ENCODE measurements around the gene EFCAB8.

EFCAB8 gene, protein sequence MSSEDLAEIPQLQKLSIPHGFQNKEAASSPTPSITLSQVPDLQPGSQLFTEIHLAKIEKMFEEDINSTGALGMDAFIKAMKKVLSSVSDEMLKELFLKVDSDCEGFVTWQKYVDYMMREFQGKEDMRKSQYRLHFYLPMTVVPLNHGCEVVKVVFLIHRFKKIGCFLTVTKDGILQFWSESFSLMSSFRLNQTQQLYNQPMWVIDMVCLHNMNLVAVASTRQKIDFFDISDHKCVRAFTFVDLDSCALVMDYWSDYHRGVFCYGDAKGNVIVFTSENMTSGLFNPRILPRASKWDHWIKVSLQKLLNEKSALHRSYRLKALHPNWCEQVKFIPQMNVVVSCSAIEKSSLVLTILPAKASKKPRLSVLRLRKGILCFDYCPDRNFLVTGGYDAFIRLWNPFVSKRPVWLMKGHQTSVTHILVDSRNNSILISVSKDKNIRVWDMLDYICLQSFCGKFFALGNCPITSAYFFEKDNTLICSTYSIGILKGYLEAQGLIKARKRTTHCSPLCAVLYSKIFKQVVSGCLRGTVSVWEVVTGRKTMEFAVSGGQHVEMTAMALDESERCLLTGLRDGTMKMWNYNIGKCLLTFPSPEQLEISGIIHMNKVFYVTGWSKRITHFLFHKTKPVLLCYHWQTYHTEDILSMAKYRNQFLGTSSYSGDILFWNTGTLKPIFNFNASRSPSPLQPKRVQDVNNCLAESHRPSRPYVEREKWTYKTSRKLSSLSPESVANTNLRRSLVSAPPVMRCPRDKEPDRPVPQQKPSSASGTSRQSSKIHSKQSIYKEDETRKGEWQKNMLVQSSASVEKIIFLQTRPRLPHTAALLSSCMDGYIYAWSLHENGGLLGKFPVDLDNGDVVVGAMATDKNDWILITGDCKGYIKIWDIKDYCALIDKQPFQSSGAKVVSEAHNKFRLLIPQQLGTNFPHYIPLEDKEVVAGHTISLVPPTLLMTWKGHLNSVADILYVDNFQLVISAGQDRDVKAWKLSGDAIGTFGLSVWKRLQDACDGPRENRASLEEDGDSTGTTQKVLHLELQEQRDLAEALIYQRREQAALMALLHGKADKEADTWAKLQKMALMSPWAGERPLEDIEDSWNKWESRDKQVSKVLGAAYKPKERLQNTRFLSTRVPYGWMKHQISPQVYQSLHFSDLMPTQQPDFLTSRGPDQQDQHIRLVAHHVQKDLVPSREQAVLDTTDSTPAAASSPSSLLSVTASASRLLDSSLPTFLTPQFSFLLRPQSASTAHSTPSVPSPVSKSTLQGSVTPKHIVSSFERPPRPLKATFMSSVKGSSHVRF

DNA sequence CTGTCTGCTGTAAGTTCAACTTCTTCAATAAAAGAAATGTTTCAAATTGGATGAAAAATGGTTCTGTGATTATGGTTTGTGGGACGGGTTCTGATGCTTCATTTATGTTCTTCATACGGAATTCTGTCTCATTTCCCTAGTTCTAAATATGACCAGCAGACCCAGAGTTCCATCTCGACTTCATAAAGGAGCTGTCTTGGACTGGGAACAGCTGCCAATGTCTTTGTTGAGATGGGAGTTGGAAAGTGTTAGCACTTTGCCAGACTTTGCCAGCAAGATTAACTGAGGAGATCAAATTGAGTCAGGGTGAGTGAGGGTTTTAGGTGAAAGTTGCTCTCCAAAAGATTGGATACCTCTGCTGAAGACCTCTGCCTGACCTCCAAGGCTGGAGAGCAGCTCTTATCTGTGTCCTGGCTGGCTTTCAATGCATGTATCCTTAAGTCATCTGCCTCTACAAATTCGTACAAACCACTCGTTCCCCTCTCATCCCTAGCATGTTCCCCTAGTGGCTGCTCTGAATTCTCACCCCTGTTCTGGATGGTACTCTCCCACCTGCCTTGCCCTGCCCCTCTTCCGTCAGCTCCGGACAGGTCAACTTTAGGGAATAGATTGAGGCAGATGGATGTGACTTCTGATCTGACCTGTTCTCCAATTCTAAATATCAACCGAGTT lies at the start of gene EFCAB8:
Gene EFCAB8, plus strand, starts transcription at position 223 of the 672 bp plus-strand sequence. CDS start 4,870 bp downstream, outside the sequence.
- DNase-seq (ENCODE audit: low read depth), result no peak

DNA sequence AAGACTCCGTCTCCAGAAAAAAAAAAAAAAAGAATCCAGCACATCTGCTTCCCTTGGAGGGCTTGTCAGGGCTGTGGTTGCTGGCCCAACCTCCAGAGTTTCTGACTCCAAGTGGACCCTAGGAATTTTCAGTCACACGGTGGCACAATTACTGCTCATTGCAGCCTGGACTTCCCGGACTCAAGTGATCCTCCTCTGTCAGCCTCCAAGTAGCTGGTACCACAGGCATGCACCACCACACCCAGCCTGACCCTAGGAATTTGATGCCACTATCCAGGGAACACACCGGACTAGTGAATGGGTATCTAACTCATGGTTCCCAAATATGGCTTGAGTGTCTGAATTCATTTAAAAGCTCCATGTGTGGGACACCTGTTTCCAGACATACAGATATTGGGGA lies 48.8 kb upstream of the EFCAB8 start:
- DNase-seq (ENCODE audit: low read depth), result no peak

DNA sequence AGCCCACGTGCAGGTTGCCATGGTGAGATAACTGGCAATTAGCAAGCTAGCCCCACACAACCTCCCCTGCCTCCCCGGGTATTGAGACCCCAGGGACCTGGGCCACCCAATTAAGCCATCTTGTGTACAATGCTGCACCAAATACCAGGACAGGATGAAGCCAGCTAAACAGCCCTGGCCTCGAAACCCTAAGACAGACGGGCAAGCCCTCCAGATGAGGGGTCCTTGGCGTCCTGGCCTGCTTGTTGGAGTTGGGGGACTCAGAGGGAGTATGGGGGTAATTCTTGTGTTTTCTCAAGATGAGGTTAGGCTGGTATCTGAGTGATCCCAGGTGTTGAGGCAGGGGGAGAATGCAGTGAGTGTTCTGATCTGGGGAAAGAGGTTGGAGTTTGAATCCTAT lies 47.8 kb upstream of the EFCAB8 start:
- DNase-seq (ENCODE audit: low read depth), result no peak

DNA sequence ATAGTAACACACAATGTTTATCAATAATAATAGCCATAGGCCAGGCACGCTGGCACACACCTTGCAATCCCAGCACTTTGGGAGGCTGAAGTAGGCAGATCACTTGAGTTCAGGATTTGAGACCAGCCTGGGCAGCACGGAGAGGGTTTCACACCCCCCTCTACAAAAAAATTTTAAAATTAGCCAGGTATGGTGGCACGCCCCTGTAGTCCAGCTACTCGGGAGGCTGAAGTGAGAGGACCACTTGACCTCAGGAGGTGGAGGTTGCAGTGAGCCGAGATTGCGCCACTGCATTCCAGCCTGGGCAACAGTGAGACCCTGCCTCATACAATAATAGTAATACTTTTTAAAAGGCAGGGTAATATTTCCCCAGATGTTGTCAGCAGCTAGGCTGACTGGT lies 46.8 kb upstream of the EFCAB8 start:
- no peak for DNase-seq (ENCODE audit: low read depth)

DNA sequence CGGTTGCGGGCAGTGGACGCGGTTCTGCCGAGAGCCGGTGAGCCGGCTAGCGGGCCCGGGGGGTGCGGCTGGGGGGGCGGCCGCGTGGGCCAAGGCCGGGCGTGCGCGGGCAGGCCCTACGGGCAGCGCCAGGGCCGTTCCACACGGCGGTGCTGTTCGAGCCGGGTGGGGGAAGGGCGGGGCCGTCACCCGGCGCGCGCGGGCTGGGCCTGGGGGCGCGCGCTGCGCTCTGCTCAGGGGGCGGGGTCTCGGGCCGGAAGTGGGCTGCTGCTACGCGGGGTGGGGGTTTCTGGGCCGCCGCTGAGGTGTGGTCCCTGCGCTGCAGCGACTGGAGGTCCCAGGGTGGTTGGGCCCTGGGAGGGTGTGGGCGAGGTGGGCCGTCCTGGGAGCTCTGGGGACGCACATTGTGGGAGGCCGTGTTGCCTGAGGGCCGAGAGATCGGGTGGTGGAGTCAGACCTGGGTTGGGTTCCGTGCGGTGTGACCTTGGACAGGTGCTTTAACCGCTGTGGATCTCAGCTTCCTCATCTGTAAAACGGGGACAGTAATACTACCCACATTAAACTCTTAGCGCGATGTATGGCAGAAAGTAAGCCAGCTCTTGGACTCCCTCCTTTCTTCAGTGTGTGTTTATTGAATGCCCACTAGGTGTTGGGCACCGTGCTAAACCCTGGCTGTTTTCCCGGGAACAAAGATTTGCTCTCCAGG lies 38.6 kb upstream of the EFCAB8 start:
- DNase-seq (ENCODE audit: low read depth), result no peak

DNA sequence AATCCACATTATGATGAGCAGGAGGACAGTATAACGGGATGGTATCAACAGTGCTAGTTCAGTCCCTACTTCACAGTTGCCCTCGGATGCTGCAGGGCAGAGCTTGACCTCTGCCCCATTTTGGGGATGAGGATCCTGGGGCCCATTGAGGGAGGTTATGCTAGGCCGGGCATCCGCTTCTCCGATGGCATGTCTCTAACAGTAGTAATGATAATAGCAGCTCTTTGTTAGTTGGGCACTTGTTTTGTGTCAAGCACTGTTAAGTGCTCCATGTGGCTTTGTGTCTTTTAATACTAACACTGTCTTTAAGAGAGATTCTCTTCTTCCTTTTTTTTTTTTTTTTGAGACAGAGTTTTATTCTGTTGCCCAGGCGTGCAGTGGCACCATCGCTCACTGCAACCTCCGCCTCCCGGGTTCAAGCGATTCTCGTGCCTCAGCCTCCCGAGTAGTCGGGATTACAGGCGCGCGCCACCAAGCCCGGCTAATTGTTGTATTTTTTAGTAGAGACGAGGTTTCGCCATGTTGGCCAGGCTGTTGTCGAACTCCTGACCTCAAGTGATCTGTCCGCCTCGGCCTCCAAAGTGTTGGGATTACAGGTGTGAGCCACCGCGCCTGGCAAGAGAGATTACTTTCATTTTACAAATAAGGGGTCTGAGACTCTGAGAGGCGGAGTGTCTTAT lies 37.9 kb upstream of the EFCAB8 start:
- DNase-seq (ENCODE audit: low read depth), result no peak

DNA sequence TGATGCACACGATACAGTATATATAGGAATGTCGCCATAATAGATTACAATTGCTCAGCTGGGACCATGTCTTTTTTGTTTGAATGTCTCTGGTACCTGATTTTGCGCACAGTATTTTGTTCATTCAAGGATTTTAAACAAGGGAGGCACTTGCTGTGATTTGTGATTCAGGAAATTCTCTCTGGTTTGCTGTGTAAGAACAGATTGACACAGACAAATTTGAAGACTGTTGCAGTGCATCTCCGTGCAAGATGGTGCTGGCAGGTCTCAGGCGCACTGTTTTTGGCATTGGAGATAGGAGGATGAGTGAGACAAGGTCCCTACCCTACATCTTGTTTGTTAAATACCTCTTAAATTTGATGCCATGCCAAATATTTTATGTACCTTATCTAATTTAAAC lies 36.5 kb upstream of the EFCAB8 start:
- no peak for DNase-seq (ENCODE audit: low read depth)

DNA sequence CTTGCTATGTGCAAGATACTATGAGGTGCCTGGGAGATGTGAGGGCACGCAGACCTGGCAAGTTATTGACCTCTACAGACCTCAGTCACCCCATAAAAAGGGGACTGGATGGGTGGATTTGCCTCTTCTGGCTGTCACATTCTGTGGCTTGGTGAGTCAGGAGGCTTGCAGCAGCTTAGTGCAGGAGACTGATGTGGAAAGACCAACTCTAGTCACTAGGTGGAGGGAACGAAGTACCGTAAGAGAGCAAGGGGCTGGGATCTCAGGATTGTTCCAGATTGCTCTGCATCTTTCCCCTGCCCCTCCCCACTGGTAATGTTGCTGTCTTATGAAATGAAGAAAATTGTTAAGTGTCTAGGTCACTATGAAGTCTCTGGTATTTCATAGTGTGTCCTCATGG lies 35.6 kb upstream of the EFCAB8 start:
- peak; percentile 51 for DNase-seq (ENCODE audit: low read depth)

DNA sequence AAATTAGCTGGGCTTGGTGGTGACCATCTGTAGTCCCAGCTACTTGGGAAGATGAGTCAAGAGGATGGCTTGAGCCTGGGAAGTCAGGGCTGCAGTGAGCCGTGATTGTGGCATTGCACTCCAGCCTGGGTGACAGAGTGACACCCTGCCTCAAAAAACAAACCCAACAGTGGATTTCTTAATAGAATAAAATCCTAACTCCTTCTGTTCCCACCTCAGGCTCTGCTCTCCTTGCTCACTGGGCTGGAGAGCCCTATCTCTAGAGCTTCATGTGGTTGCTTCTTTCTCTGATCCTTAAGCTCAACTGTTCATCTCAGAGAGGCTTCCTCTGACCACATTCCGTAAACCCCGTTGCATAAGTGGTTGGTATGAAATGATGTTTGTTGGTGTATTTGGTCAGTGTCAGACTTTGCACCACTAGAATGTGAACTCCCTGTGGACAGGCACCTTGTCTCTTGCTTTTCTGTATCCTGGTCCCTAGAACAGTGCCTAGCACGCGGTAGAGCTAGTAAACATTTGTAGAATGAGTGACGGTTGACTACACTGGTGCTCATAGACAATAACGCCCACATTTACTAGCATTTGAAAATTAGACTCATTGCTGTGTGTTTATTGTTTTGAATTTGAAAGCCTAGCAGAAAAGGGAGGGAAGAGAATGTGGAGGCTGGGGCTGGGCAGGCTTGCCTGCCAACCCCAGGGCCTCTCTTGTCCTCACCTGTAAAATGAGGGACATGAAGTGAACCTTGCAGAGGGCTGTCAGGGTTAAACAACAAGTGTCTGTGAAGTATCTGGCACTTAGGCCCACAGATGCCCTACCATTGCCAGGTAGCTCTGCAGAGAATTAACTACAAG lies 34.8 kb upstream of the EFCAB8 start:
- DNase-seq (ENCODE audit: low read depth), result no peak

DNA sequence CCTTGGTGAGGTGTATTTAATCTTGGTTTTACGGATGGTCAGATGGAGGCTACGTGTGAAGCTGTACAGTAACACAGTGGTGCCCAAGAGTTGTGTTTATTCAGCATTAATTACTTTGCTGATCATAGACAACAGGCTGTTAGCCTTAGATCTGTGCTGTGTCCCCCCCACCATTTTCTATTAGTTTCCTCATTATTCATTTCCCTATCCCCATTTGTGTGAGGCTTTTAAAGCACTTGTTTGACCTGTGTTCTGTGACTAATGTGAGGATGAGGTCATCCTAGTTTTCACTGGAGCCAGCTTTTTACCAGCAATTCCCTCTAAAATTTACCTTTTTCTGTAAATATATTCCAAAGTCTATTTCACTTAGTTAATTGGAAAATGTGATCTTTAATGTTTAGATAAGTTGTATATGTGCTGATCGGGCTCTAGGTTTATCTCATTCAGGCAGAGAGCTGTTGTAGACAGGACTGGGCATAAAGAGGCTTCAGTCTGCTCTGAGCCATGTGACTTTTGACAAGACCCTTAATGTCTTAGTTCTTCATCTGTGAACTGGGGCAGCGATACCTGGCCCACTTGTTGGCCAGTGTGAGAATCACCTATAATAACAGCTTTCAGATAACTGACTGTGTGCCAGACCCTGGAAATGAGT lies 30.6 kb upstream of the EFCAB8 start:
- no peak for DNase-seq (ENCODE audit: low read depth)

DNA sequence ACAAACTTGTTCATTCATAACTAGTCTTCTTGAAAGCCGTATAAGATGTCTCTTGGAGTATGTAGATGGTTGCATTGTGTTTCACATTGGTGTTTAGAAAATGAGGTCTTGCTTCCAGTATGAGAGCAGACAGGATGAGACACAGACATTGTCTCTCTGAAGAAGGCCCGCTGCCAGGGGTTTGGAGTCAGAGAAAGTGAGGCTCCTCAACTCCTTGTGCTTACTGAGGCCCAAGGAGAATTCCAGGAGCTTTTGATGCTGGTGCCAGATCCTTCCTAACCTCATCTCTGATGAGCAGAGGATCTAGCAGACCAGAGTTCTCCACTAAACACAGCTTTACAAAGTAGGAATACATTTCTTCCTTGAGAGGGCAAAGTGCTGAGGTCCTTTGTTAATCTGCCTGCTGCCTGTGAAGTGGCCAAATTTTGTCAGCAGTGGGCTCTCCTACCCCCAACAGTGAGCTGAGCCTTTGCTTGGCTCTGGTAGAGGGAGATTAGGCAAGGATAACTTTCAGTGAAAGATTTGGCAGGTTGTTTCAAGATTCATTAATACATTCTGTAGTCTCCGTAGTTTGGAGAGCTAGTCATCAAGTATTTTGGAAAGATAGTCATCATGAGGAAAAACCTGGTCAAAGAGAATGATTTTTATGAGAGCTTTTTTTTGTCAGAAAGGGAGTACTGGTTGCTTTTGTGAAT lies 29.3 kb upstream of the EFCAB8 start:
- no peak for DNase-seq (ENCODE audit: low read depth)

DNA sequence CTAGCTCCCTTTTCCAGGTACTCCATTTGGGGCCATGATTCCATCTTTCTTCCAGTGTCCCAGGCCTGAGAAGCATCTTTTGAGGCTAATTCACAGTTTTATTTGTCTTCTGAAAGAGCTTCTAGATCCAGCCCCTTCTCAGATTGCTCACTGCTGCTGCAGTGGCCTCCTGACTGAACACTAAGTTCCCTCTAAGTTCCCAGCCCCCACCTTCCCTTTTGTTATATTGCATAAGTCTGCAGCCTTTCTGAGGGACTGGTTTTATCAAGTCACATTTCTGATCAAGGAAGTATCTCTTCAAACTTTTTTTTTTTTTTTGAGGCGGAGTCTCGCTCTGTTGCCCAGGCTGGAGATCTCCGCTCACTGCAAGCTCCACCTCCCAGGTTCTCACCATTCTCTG lies 28.3 kb upstream of the EFCAB8 start:
- DNase-seq (ENCODE audit: low read depth), result no peak

DNA sequence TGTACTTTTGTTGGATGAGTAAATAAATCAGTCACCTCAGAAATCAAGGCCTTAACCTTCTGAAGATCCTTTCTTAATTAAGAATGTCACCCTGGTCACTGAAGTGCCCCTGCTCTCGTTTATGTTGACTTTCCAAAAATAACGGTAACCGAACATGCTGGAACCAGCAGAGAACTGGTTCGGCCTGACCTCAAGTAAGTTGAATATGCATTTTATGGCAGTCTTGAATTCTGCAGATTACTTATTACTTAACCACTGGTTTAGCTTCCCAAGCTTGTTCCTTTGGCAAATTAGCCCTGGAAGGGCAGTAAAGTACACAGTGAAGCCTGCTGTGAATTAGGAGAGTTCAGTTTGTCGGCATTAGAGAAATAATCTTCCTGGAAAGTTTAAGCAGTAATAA lies 26.7 kb upstream of the EFCAB8 start:
- no peak for DNase-seq (ENCODE audit: low read depth)

DNA sequence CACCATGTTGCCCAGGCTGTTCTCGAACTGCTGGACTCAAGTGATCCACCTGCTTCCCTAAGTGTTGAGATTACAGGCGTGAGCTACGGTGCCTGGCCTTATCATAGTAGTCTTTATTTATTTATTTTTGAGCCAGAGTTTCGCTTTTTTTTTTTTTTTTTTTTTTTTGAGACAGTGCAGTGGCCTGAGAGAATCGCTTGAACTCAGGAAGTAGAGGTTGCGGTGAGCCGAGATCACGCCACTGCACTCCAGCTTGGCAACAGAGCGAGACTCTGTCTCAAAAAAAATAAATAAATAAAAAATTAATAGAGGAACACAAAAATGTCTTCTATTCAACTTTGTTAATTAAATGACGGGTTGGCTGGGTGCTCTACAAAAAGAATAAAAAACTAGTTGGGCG lies 26.1 kb upstream of the EFCAB8 start:
- no peak for DNase-seq (ENCODE audit: low read depth)

DNA sequence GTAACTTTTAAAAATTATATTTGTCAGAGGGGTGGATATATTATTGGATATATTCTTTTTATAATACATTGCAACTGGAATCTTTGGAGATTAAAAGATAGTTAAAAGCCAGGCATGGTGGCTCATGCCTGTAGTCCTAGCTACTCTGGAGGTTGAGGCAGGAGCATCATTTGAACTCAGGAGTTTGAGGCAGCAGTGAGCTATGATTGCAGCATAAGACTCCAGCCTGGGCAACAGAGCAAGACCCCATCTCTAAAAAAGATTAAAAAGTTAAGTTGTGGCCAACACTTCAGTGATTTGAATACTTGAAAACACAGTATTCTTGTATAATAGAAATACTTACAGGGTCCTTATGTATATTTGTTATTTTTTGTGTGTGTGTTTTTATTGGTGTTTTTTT lies 23.8 kb upstream of the EFCAB8 start:
- no peak for DNase-seq (ENCODE audit: low read depth)

DNA sequence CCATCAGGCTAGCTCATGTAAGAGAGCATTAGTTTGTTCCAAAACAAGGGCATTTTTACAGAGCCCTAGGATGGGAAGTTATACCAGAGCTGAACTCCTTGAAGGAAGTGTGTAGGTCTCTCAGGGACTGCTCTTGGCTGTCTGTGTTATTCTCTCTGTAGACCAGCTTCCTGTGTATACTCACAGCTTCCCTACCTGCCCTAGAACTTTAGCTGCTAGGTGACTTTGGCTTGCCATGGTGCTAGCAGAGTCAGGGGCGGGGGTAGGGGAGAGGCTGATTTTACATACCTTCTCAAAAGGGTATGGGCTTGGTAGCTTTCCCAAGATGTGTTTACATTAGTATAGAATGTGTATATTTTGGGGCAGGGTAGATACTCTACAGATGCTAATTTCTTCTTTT lies 21.6 kb upstream of the EFCAB8 start:
- no peak for DNase-seq (ENCODE audit: low read depth)

DNA sequence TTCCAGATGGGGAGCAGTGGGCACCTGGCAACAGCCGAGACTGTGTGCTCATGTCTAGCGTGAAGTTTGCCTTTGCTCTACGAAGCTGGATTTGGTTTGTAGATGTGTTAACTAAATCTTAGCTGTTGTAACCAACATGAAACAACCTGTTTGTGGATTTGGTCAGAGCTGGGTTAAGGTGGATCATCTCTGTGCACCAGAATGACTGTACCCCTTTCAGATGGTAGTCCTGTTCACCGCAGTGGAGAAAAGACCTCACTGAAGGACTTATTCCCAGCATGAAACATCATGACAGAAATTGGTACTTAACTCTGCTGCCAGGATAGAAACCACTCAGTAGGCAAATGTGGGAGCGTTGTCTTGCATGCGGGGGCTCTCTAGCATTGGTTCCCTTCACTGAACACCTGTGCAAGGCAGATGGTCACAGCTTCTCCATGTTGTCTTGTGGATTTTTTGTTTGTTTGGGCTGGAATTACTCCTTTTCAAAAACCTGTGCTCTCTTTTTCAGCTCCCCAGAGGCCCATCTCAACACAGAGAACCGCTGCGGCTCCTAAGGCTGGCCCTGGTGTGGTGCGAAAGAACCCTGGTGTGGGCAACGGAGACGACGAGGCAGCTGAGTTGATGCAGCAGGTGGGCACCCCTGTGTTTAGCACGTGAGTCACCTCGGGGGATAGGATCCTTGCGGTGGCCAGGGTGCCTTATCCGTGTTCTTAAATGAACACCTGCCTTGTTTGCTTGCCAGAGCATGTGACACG lies 19.3 kb upstream of the EFCAB8 start:
- DNase-seq (ENCODE audit: low read depth), result no peak

DNA sequence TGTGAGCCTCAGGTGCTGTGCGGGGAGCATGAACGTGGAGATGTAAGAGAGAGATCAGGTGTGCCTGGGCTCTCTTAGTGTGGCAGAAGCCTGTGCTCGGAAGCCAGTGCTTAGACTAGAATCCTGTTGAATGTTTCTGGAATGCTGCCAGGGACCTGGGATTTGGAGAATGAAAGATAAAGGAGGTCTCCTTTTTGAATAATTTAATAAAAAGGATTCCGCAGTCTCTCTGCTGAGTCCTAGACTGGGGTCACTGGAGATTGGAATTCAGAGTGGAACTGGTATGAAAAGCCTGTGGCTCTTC lies 18.8 kb upstream of the EFCAB8 start:
- DNase-seq (ENCODE audit: low read depth), result no peak
